WERI-Rb-1 (cell line): Measurements from ENCODE around the gene THAP3.

ENCODE experiments used
- DNase-seq: peaks from one replicate; pipeline ENCODE4 v3.0.0-alpha.2; 2020
- H3K27ac ChIP-seq: fragments of 250-450 bp; sonication (Bioruptor Pico); 2 replicates; pipeline ENCODE4 v1.5.1; 2020; ENCODE audit warnings: mild to moderate bottlenecking, moderate library complexity
- H3K27me3 ChIP-seq: fragments of 250-450 bp; sonication (Bioruptor Pico); 2 replicates; pipeline ENCODE4 v1.5.1; 2021; ENCODE audit warnings: mild to moderate bottlenecking, low read depth, moderate library complexity; ENCODE audit not compliant: insufficient read depth, severe bottlenecking
- H3K36me3 ChIP-seq: fragments of 250-450 bp; sonication (Bioruptor Pico); 2 replicates; pipeline ENCODE4 v1.5.1; 2020; ENCODE audit warnings: mild to moderate bottlenecking, moderate library complexity
- H3K4me3 ChIP-seq: 2 replicates; pipeline ENCODE4 v1.5.1; 2011; ENCODE audit warnings: low read depth, mild to moderate bottlenecking, control low read depth, low read length
- H3K9me3 ChIP-seq: fragments of 250-450 bp; sonication (Bioruptor Pico); 2 replicates; pipeline ENCODE4 v1.5.1; 2021; ENCODE audit warnings: mild to moderate bottlenecking, moderate library complexity; ENCODE audit not compliant: severe bottlenecking
- CTCF ChIP-seq: IDR thresholded peaks from 2 replicates; pipeline ENCODE4 v1.5.1; 2011; ENCODE audit warnings: low read depth, mild to moderate bottlenecking, control low read depth, inconsistent platforms, low read length

The THAP3 gene

GRCh38 chr1:6667139-6667538 lies 42.5 kb downstream of the THAP3 start:
- H3K27me3 ChIP-seq = no peaks in the 10 kb centered on the region
- H3K27ac ChIP-seq = no peak overlapping the region
- H3K4me3 ChIP-seq = no peak overlapping the region
- no peak for TF ChIP-seq CTCF
- DNase-seq = no peak
- H3K36me3 ChIP-seq = peaks cover 26% of the 10 kb centered on the region
- H3K9me3 ChIP-seq = no peaks in the 10 kb centered on the region

GRCh38 chr1:6668503-6668902 lies 43.8 kb downstream of the THAP3 start:
- Histone ChIP-seq H3K27me3 (no peaks in the 10 kb centered on the region), H3K4me3 (no peak overlapping the region), H3K36me3 (peaks cover 26% of the 10 kb centered on the region), H3K27ac (no peak overlapping the region), H3K9me3 (no peaks in the 10 kb centered on the region)
- no peak for TF ChIP-seq CTCF
- no peak for DNase-seq

GRCh38 chr1:6672558-6672957 lies 47.9 kb downstream of the THAP3 start:
- TF ChIP-seq CTCF = no peak
- Histone ChIP-seq H3K4me3 (no peak overlapping the region), H3K36me3 (peaks cover 35% of the 10 kb centered on the region), H3K27me3 (no peaks in the 10 kb centered on the region), H3K9me3 (no peaks in the 10 kb centered on the region), H3K27ac (no peak overlapping the region)
- no peak for DNase-seq

GRCh38 chr1:6673816-6674398 lies 49.2 kb downstream of the THAP3 start:
- DNase-seq = no peak
- H3K4me3 ChIP-seq = no peak overlapping the region
- H3K36me3 ChIP-seq = peaks cover 43% of the 10 kb centered on the region
- no peaks in the 10 kb centered on the region for H3K9me3 ChIP-seq
- H3K27ac ChIP-seq = peak overlapping the region; percentile 59
- TF ChIP-seq CTCF = no peak
- H3K27me3 ChIP-seq = no peaks in the 10 kb centered on the region

GRCh38 chr1:6674771-6675170 lies 50.1 kb downstream of the THAP3 start:
- Histone ChIP-seq H3K9me3 (no peaks in the 10 kb centered on the region), H3K4me3 (no peak overlapping the region), H3K27ac (peak overlapping the region; percentile 59), H3K36me3 (peaks cover 49% of the 10 kb centered on the region), H3K27me3 (no peaks in the 10 kb centered on the region)
- DNase-seq = no peak
- no peak for TF ChIP-seq CTCF

GRCh38 chr1:6675941-6676340 lies 51.3 kb downstream of the THAP3 start:
- no peaks in the 10 kb centered on the region for H3K27me3 ChIP-seq
- H3K9me3 ChIP-seq = no peaks in the 10 kb centered on the region
- peaks cover 56% of the 10 kb centered on the region for H3K36me3 ChIP-seq
- no peak overlapping the region for H3K27ac ChIP-seq
- no peak overlapping the region for H3K4me3 ChIP-seq
- no peak for TF ChIP-seq CTCF
- DNase-seq = no peak
